Gastroesophageal sphincter (tissue), 4 donors: ENCODE measurements around the gene BCL11A. TPM values are rescaled to one million over a fixed set of nuclear protein-coding genes. Genes with fewer than 3 reads are reported as not detected.

Experiments used
- ATAC-seq: fragments of 150-250 bp; one replicate; pipeline ENCODE4 v1.9.1; 2016; ENCODE audit warnings: mild to moderate bottlenecking, moderate library complexity
- H3K27ac ChIP-seq, 4 donors: fragments of 200-600 bp; sonication (generic) in 3 of 4; 1 replicate in 3 of 4; 2 replicates in 1 of 4; pipeline ENCODE4 v1.5.1; 2016 to 2019
- H3K27me3 ChIP-seq: fragments of 200-600 bp; sonication (generic); one replicate; pipeline ENCODE4 v1.5.1; 2019
- H3K36me3 ChIP-seq, 2 donors: fragments of 200-600 bp; sonication (generic); one replicate each; pipeline ENCODE4 v1.5.1; 2019; ENCODE audit warnings: control low read depth in 1 of 2
- H3K4me1 ChIP-seq, 3 donors: fragments of 200-600 bp; sonication (generic); 1 replicate in 2 of 3; 2 replicates in 1 of 3; pipeline ENCODE4 v1.5.1; 2016 to 2019; ENCODE audit warnings: control low read depth in 2 of 3
- H3K4me3 ChIP-seq, 2 donors: fragments of 200-600 bp; sonication (generic); one replicate each; pipeline ENCODE4 v1.5.1; 2019; ENCODE audit warnings: mild to moderate bottlenecking in 1 of 2, moderate library complexity in 1 of 2
- H3K9me3 ChIP-seq, 3 donors: fragments of 200-600 bp; sonication (generic); one replicate each; pipeline ENCODE4 v1.5.1; 2017 to 2019; ENCODE audit warnings: control low read depth in 2 of 3
- EP300 ChIP-seq: sonication (generic); formaldehyde crosslinking; IDR thresholded peaks from one replicate; pipeline ENCODE4 v1.6.1; 2017; ENCODE audit warnings: antibody characterized with exemption, mild to moderate bottlenecking
- POLR2A ChIP-seq, 2 donors: fragments of 450-650 bp; IDR thresholded peaks; one replicate each; pipeline ENCODE4 v1.6.1; 2017; ENCODE audit warnings: antibody characterized with exemption in 2 of 2, mild to moderate bottlenecking in 2 of 2, moderate library complexity in 1 of 2
- POLR2AphosphoS5 ChIP-seq: sonication (generic); formaldehyde crosslinking; IDR thresholded peaks from one replicate; pipeline ENCODE4 v1.6.1; 2017; ENCODE audit warnings: antibody characterized with exemption
- WGBS, 2 donors: methylation state at CpG; one replicate each; pipeline ENCODE4 v1.1.5; 2018; ENCODE audit warnings: low coverage in 1 of 2; 5-methylcytosine and 5-hydroxymethylcytosine counted together
- total RNA-seq, 4 donors: library from RNA; depleted of rRNA; stranded (reverse); fragments of >200 nt; gene quantifications; one replicate each; pipeline ENCODE4 v1.1.0, GENCODE V29; 2016
- TF ChIP-seq, protein P1 (sequence below), 4 experiments: fragments of 200-600 bp in 2 of 4; fragments of 450-650 bp in 2 of 4; sonication (generic) in 1 of 4; IDR thresholded peaks; one replicate each; pipeline ENCODE4 v1.5.1; 2017 to 2019; ENCODE audit warnings: antibody characterized with exemption in 4 of 4, mild to moderate bottlenecking in 2 of 4, moderate library complexity in 2 of 4

The BCL11A gene
- total RNA-seq, 4 donors from 2014 or later = 3.6 to 10.6 (median 8.1) TPM

DNA sequence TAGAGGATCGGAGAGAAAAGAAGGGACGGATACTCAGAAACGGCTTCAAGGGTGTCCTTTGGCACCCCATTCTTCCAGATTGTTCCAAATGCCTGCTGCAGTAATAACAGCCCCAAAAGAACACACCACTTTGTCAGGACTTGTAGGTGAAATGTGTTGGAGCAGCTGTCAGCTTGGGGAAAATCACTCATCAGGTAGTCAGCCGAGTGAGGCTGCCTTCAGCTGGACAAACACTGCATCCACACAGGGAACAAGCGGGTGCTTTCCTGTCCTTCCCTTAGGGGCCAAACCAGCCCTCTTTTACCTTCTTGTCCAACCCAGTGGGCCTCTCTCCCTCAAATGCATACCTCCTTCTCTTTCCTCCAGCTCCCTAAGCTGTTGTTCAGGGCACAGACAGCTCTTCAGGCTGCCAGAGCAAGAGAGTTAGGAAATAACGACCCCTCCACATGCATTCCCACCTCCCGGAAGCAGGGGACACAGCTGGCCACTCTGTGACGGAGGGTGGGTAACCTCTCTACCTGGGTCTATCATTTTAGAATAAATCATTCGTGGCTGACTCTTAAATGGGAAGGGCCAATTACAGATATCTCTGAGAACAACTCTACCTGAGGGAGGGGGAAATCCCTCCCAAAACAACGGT, 48.1 kb downstream of the BCL11A start:
- Histone ChIP-seq H3K36me3 (no peaks in the 10 kb centered on the region), H3K4me3 (no peak overlapping the region), H3K9me3 (no peaks in the 10 kb centered on the region), H3K27me3 (no peaks in the 10 kb centered on the region), H3K4me1 (peaks cover 0 to 5% (median 0%) of the 10 kb centered on the region in 3 donors), H3K27ac (no peak overlapping the region)
- no peak for ATAC-seq
- TF ChIP-seq EP300 (no peak), POLR2A (IDR thresholded peaks at IDR 0.05) (no peak), POLR2AphosphoS5 (no peak)
- TF ChIP-seq, protein P1, sequence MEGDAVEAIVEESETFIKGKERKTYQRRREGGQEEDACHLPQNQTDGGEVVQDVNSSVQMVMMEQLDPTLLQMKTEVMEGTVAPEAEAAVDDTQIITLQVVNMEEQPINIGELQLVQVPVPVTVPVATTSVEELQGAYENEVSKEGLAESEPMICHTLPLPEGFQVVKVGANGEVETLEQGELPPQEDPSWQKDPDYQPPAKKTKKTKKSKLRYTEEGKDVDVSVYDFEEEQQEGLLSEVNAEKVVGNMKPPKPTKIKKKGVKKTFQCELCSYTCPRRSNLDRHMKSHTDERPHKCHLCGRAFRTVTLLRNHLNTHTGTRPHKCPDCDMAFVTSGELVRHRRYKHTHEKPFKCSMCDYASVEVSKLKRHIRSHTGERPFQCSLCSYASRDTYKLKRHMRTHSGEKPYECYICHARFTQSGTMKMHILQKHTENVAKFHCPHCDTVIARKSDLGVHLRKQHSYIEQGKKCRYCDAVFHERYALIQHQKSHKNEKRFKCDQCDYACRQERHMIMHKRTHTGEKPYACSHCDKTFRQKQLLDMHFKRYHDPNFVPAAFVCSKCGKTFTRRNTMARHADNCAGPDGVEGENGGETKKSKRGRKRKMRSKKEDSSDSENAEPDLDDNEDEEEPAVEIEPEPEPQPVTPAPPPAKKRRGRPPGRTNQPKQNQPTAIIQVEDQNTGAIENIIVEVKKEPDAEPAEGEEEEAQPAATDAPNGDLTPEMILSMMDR (IDR thresholded peaks at IDR 0.05) = no peak
- WGBS, 2 donors = 82 to 91% methylated on average over 3 to 7 of the region's 10 CpGs

DNA sequence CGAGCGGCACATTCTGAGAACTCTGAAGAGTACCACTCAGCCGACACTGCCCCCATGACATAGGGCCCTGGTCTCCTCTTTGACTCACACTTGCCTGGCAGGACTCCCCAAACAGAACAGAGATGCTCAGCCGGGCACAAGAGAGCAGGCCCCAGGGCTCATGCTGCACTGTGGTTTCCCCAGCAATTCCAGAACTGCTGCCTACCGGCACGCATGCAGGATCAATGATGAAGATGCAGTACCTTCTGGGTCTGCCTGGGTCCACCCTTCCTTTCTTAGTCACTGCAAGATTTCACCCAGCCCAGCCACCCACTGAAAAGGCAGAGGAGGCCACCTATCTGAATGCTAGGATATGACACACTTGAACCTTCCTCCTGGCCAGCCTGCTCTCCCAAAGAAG, 49.4 kb downstream of the BCL11A start:
- no peak for ATAC-seq
- no peak overlapping the region for H3K27ac ChIP-seq
- no peak overlapping the region for H3K4me3 ChIP-seq
- WGBS, 2 donors = 88 to 94% methylated on average over 3 to 4 of the region's 6 CpGs
- peaks cover 6% of the 10 kb centered on the region for H3K27me3 ChIP-seq
- peaks cover 0 to 5% (median 0%) of the 10 kb centered on the region in 3 donors for H3K4me1 ChIP-seq
- H3K36me3 ChIP-seq = no peaks in the 10 kb centered on the region
- no peaks in the 10 kb centered on the region for H3K9me3 ChIP-seq
- TF ChIP-seq EP300 (no peak), POLR2A (IDR thresholded peaks at IDR 0.05) (no peak), POLR2AphosphoS5 (no peak)
- TF ChIP-seq, protein P1 (IDR thresholded peaks at IDR 0.05) = no peak

DNA sequence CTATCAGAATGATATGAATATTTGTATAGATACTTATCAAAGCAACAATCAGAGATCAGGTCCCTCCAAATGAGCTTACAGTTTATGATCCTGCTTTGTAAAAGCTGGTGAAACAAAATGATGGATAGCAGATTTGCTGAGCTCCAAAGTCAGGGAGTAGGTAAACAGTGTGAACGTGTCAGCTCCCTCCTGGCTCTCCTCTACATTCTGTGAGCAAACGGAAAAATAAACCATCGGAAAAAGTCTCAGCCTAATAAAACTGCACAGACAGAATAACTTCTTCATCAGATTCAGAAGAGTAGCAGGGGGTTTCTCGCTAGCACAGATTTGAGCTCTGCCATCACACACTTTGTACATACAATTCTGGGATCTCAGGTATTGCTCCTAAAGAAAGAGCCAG, 51.3 kb downstream of the BCL11A start:
- H3K4me3 ChIP-seq = no peak overlapping the region
- no peaks in the 10 kb centered on the region for H3K4me1 ChIP-seq
- H3K9me3 ChIP-seq = no peaks in the 10 kb centered on the region
- H3K27me3 ChIP-seq = peaks cover 6% of the 10 kb centered on the region
- WGBS, 2 donors = 20 to 45% methylated on average over 3 to 4 of the region's 4 CpGs
- no peak for TF ChIP-seq POLR2A (IDR thresholded peaks at IDR 0.05)
- no peak for TF ChIP-seq EP300
- no peak for TF ChIP-seq POLR2AphosphoS5
- TF ChIP-seq, protein P1 (IDR thresholded peaks at IDR 0.05) = no peak
- ATAC-seq = no peak
- no peak overlapping the region for H3K27ac ChIP-seq
- no peaks in the 10 kb centered on the region for H3K36me3 ChIP-seq

DNA sequence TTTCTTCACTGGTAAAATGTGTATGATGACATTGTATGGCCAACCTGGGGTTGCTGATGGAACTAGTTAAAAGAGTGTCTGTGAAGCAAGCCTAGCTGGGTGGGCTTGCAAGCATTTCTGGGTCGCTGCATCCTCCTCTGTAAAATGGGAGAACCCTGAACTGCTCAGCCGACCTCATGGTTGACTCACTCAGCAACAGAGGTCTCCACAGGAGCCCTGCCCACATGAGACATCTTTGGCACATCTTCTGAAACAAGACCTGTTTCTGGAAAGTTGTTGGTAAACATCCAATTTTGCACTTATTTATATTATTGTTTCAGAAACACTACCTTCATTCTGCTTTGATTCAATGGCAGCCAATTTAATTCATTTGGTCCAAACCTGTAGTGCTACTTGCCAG, 52.6 kb downstream of the BCL11A start:
- Histone ChIP-seq H3K4me1 (no peaks in the 10 kb centered on the region), H3K36me3 (no peaks in the 10 kb centered on the region), H3K9me3 (no peaks in the 10 kb centered on the region), H3K4me3 (no peak overlapping the region), H3K27me3 (peaks cover 6% of the 10 kb centered on the region), H3K27ac (no peak overlapping the region)
- ATAC-seq = no peak
- WGBS, 2 donors = 100% methylated on average over 1 of the region's 2 CpGs
- TF ChIP-seq EP300 (no peak), POLR2AphosphoS5 (no peak)
- TF ChIP-seq, protein P1 (IDR thresholded peaks at IDR 0.05) = no peak

DNA sequence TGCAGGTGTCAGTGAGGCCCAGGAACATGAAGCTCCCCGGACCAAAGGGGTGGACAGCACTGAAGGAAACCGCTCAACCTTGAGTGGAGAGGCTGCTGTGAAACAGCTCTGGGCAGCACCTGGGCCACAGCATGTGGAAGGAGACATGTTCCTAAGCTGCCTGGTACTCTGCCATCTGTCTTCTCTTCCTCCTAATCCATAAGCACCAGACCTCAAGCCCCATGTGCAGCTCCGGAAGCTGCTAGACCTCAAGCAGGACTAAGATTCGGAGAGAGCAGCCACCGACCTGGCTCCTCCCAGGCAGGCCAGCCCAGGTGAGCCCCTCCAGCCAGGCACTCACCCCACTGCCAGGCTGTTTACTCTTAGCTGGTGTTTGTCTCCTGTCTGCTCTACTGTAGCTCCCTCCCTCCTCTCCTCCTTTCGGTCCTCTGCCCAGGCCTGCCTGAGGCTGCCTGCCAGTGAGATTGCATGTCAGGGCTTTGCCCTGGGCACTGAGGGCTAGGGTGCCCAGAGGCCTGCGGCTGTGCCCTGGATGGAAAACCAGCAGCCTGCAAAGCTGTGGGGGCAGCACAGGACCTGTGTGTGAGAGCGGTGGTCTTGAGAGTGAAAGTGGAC, 53.7 kb downstream of the BCL11A start:
- 94 to 100% methylated on average over 1 to 3 of the region's 8 CpGs for WGBS, 2 donors
- Histone ChIP-seq H3K27ac (no peak overlapping the region), H3K4me1 (no peaks in the 10 kb centered on the region), H3K9me3 (no peaks in the 10 kb centered on the region), H3K4me3 (no peak overlapping the region), H3K27me3 (peaks cover 6% of the 10 kb centered on the region), H3K36me3 (no peaks in the 10 kb centered on the region)
- TF ChIP-seq, protein P1 (IDR thresholded peaks at IDR 0.05) = no peak
- TF ChIP-seq POLR2A (IDR thresholded peaks at IDR 0.05) = no peak
- TF ChIP-seq POLR2AphosphoS5 = no peak
- TF ChIP-seq EP300 = no peak
- no peak for ATAC-seq
